A673 (cell line): ENCODE measurements around the gene FOXP2. TPM values are rescaled to one million over a fixed set of nuclear protein-coding genes. Genes with fewer than 3 reads are reported as not detected.
A peak's percentile ranks its signal among the peaks of the same experiment; 100 is the strongest.

Experiments
- BruUV-seq: library from RNA; stranded (reverse); fragments of 400-500 nt; replicated peaks from 2 replicates; lab custom pipeline; 2021; lab: Mats Ljungman, UMichigan
- CTCF ChIA-PET: fragments of 300-600 bp; sonication (Branson Sonifier 250); formaldehyde crosslinking; loops from one replicate; lab custom pipeline; 2022; ENCODE audit warnings: antibody characterized with exemption; lab: Charles Lee
- POLR2A ChIA-PET: fragments of 300-600 bp; sonication (Branson Sonifier 250); formaldehyde crosslinking; loops from one replicate; lab custom pipeline; 2022; ENCODE audit warnings: antibody characterized with exemption; ENCODE audit not compliant: low non-redundant PET; lab: Charles Lee
- DNase-seq: peaks from one replicate; pipeline ENCODE4 v3.0.0-alpha.2; 2015; ENCODE audit warnings: low spot score
- H3K27ac ChIP-seq: fragments of 200-600 bp; sonication (generic); 2 replicates; pipeline ENCODE4 v1.5.1; 2016; ENCODE audit warnings: mixed run types, low read depth, mild to moderate bottlenecking, mixed read lengths, antibody characterized with exemption, low read length; ENCODE audit not compliant: poor library complexity, severe bottlenecking
- H3K27me3 ChIP-seq: fragments of 200-600 bp; sonication (generic); replicated peaks from 2 replicates; pipeline ENCODE4 v1.6.1; 2017; ENCODE audit warnings: mixed run types, low read depth, mild to moderate bottlenecking, mixed read lengths, antibody characterized with exemption, low read length; ENCODE audit not compliant: insufficient read depth, poor library complexity
- H3K36me3 ChIP-seq: fragments of 200-600 bp; sonication (generic); 2 replicates; pipeline ENCODE4 v1.6.1; 2016; ENCODE audit warnings: mixed run types, mild to moderate bottlenecking, mixed read lengths, antibody characterized with exemption, low read length; ENCODE audit not compliant: insufficient read depth, poor library complexity, severe bottlenecking
- H3K4me1 ChIP-seq: fragments of 200-600 bp; sonication (generic); 2 replicates; pipeline ENCODE4 v1.6.1; 2017; ENCODE audit warnings: mixed run types, mild to moderate bottlenecking, mixed read lengths, antibody characterized with exemption, low read length; ENCODE audit not compliant: insufficient read depth, poor library complexity, severe bottlenecking
- H3K4me3 ChIP-seq: fragments of 200-600 bp; sonication (generic); 2 replicates; pipeline ENCODE4 v1.5.1; 2016; ENCODE audit warnings: low read depth, mixed run types, mild to moderate bottlenecking, mixed read lengths, low read length; ENCODE audit not compliant: poor library complexity, severe bottlenecking
- H3K9me3 ChIP-seq: fragments of 200-600 bp; sonication (generic); 2 replicates; pipeline ENCODE4 v1.6.1; 2016; ENCODE audit warnings: mixed run types, low read depth, mild to moderate bottlenecking, mixed read lengths, antibody characterized with exemption, low read length; ENCODE audit not compliant: poor library complexity, severe bottlenecking
- EZH2 ChIP-seq: fragments of 200-600 bp; sonication (generic); IDR thresholded peaks from 2 replicates; pipeline ENCODE4 v1.6.1; 2017; ENCODE audit warnings: borderline replicate concordance, low read depth, mild to moderate bottlenecking, mixed read lengths, antibody characterized with exemption, low read length; ENCODE audit not compliant: poor library complexity, severe bottlenecking
- intact Hi-C: fragments of 100-400 bp; cut with micrococcal nuclease; formaldehyde crosslinking; loops from one replicate; pipeline ENCODE4 v1.10.0; 2022; ENCODE audit not compliant: unreplicated experiment
- total RNA-seq: library from RNA; stranded (reverse); gene quantifications from 2 replicates; pipeline ENCODE4 v1.2.3, GENCODE V29; 2021
- TF ChIP-seq, protein P1 (sequence below): fragments of 300-800, 200-600 bp; sonication (generic); conservative IDR thresholded peaks from 2 replicates; pipeline ENCODE4 v1.5.1; 2017; ENCODE audit warnings: low read depth, mild to moderate bottlenecking, antibody characterized with exemption, low read length, moderate library complexity, mixed read lengths

Gene FOXP2
- total RNA-seq, 1 experiment from 2014 or later = not detected

DNA sequence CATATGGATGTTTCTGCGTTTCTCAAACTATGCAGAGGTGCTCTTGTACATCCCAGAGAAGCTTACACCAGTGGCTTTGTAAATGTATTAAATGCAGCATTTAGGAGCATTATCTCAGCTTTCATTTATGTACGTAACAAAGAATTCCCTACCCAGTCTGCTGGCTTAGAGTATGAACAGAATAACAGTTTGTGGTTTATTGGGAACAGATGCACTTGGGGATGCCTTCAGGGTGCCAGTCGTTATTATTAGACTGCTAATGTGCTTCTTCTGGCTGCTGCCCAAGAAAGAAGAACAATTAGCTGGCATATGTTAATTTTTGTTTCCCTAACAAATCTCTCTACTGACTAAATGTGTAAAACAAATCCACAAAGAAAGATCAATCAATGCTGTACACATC is 241.9 kb downstream of the FOXP2 start:
- POLR2A ChIA-PET = no interaction called here
- peak; percentile 4 for DNase-seq
- Histone ChIP-seq H3K9me3 (no peaks in the 10 kb centered on the region), H3K4me3 (no peak overlapping the region), H3K27me3 (no peaks in the 10 kb centered on the region), H3K4me1 (peaks cover 9% of the 10 kb centered on the region), H3K27ac (no peak overlapping the region), H3K36me3 (no peaks in the 10 kb centered on the region)
- intact Hi-C loops = no loop called here
- no TSS peak for BruUV-seq
- CTCF ChIA-PET = no interaction called here
- TF ChIP-seq, protein P1, sequence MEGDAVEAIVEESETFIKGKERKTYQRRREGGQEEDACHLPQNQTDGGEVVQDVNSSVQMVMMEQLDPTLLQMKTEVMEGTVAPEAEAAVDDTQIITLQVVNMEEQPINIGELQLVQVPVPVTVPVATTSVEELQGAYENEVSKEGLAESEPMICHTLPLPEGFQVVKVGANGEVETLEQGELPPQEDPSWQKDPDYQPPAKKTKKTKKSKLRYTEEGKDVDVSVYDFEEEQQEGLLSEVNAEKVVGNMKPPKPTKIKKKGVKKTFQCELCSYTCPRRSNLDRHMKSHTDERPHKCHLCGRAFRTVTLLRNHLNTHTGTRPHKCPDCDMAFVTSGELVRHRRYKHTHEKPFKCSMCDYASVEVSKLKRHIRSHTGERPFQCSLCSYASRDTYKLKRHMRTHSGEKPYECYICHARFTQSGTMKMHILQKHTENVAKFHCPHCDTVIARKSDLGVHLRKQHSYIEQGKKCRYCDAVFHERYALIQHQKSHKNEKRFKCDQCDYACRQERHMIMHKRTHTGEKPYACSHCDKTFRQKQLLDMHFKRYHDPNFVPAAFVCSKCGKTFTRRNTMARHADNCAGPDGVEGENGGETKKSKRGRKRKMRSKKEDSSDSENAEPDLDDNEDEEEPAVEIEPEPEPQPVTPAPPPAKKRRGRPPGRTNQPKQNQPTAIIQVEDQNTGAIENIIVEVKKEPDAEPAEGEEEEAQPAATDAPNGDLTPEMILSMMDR = no peak
- TF ChIP-seq EZH2 = no peak

DNA sequence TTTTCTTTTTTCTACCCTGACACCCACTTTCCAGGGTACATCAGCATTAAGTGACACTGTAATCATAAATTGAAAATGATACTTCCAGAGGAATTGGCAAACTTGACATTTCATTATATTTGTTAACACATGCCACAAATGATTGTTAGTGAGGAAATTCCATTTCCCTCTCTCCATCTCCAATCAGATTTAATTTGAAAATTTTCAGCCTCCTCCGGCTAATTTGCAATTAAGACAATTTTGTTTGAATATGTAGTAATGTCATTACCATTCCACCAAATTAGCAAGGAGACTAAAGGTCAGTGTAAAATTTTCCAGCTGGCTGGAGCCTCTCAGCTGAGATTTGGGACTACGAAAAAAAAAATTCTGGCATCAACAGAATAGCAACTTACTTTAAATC is 242.7 kb downstream of the FOXP2 start:
- CTCF ChIA-PET = interaction anchor here (0.6 kb wide), 1 partner anchor 1495 kb away, joined by 4 read pairs; no protein-coding TSS in a partner anchor
- no peak for DNase-seq
- peaks cover 9% of the 10 kb centered on the region for H3K4me1 ChIP-seq
- no peak overlapping the region for H3K27ac ChIP-seq
- H3K9me3 ChIP-seq = no peaks in the 10 kb centered on the region
- intact Hi-C loops = no loop called here
- no TSS peak for BruUV-seq
- POLR2A ChIA-PET = no interaction called here
- TF ChIP-seq EZH2 = no peak
- TF ChIP-seq, protein P1 = no peak
- H3K4me3 ChIP-seq = no peak overlapping the region
- H3K27me3 ChIP-seq = no peaks in the 10 kb centered on the region
- H3K36me3 ChIP-seq = no peaks in the 10 kb centered on the region

DNA sequence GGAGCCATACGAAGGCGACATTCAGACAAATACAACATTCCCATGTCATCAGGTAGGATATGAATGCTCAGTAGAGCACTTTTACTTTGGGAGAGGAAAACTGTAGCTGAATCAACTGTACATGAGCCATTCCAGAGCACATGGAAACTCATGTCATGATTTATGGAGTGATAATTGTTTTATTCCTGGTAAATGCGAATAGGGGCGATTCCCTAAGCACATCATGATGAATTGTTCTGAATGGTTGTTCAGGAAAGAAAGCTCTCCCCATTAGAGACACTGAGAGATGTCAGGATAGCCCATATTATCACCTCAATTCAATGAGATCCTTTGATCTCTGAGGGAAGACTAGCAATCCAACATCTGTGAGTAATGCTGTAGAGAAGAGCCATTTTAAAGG is 243.6 kb downstream of the FOXP2 start:
- intact Hi-C loops = no loop called here
- Histone ChIP-seq H3K27ac (no peak overlapping the region), H3K4me3 (no peak overlapping the region), H3K36me3 (no peaks in the 10 kb centered on the region), H3K9me3 (no peaks in the 10 kb centered on the region), H3K4me1 (peaks cover 9% of the 10 kb centered on the region), H3K27me3 (no peaks in the 10 kb centered on the region)
- POLR2A ChIA-PET = interaction anchor here (0.6 kb wide), 1 partner anchor 30 kb away, joined by 3 read pairs; no protein-coding TSS in a partner anchor
- BruUV-seq = no TSS peak
- TF ChIP-seq EZH2 = no peak
- TF ChIP-seq, protein P1 = no peak
- no peak for DNase-seq
- CTCF ChIA-PET = no interaction called here
